ENCODE results near the gene RPL3.

- TF ChIP-seq POLR2AphosphoS5 (IDR thresholded peaks at IDR 0.05; ENCODE audit: low read depth, low read length), result no peak
- no peak for TF ChIP-seq SIN3A (IDR thresholded peaks at IDR 0.05; ENCODE audit: borderline replicate concordance, insufficient read depth, low read length)
- no peak for TF ChIP-seq TAF1 (IDR thresholded peaks at IDR 0.05; ENCODE audit: borderline replicate concordance, insufficient read depth, low read length)
- TF ChIP-seq FOXP2 (optimal IDR thresholded peaks at IDR 0.05; ENCODE audit: borderline replicate concordance, extremely low read depth, extremely low read length, insufficient read depth), result no peak
- TF ChIP-seq REST (IDR thresholded peaks at IDR 0.05; ENCODE audit: insufficient read depth in 1 of 2, low read depth in 2 of 2, low read length in 2 of 2), result no peak
Measured at GRCh38 chr22:39360674-39361413, 41.4 kb upstream of the RPL3 start.
